Right atrium auricular region (tissue), 2 donors: ENCODE measurements around the gene XPA. TPM values are rescaled to one million over a fixed set of nuclear protein-coding genes. Genes with fewer than 3 reads are reported as not detected.
A peak's percentile ranks its signal among the peaks of the same experiment; 100 is the strongest.

Experiments
- DNase-seq: peaks from one replicate; pipeline ENCODE4 v3.0.0-alpha.2; 2019; ENCODE audit warnings: low spot score
- H3K27ac ChIP-seq, 2 donors: fragments of 200-600 bp; sonication (generic); 1 replicate in 1 of 2; 2 replicates in 1 of 2; pipeline ENCODE4 v1.5.1; 2016 to 2019
- H3K27me3 ChIP-seq, 2 donors: fragments of 200-600 bp; sonication (generic); one replicate each; pipeline versions ENCODE4 v1.5.1 to v1.6.0; 2017 to 2019
- H3K36me3 ChIP-seq: fragments of 200-600 bp; sonication (generic); one replicate; pipeline ENCODE4 v1.5.1; 2016
- H3K4me1 ChIP-seq, 2 donors: fragments of 200-600 bp; sonication (generic); one replicate each; pipeline versions ENCODE4 v1.5.1 to v1.6.0; 2017 to 2019
- H3K4me3 ChIP-seq, 2 donors: fragments of 200-600 bp; sonication (generic); 1 replicate in 1 of 2; 2 replicates in 1 of 2; pipeline ENCODE4 v1.5.1; 2017 to 2019; ENCODE audit warnings: mild to moderate bottlenecking in 1 of 2, moderate library complexity in 1 of 2
- H3K9me3 ChIP-seq, 2 donors: fragments of 200-600 bp; sonication (generic); one replicate each; pipeline ENCODE4 v1.5.1; 2019
- total RNA-seq, 2 donors: library from RNA; depleted of rRNA; stranded (reverse); fragments of >200 nt; gene quantifications; one replicate each; pipeline ENCODE4 v1.1.0, GENCODE V29; 2016
- TF ChIP-seq, protein P1 (sequence below), 2 donors: fragments of 200-600 bp; sonication (generic); IDR thresholded peaks; one replicate each; pipeline ENCODE4 v1.5.1; 2019; ENCODE audit warnings: antibody characterized with exemption in 2 of 2

The XPA gene
- total RNA-seq, 2 donors from 2014 or later, result 6.9 to 7.9 TPM

DNA sequence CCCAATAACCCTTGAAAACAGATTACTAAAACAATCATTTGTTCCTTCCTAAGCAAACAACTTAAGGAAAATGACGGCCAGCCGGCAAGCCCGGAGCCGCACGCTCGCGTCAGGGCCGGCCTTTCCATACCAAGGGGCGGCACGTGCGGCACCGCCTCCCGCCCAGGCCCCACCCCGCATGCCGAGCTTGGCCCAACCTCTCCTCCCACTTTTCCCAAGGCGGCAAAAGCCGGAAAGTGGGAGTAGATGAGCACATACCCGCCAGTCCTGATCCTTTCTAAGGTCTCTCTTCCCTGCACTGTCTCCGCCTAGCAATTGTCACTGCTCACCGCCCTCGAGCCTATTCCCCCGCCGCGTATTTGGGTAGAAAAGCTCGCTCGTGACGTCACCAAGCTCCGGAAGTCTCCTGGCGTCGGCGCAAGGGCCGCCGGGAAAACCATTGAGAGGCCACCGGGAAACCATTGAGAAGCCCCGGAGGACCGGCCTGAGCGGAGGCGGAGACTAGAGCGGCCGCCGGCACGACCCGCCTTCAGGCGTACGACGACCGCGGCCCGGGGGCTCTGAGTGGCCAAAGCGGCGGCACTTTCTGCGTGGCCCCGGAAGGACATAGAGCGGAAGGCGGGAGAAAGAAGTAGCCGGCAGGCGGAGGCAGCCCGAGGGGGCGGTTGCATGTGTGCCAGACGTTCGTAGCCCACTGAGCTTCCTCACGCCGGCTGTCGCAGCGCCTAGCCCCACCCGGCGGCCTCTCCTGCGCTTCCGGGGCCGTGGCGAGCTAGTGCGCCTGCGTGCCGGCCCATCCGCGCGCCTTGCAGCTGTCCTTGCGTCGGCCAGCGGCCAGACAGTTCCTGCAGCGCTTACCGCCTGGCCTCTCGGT, 63.9 kb downstream of the XPA start, which contains the start of the genes NCBP1 and TSTD2:
Gene NCBP1, plus strand, starts transcription at position 837 of the 874 bp plus-strand sequence. CDS start 61 bp downstream, outside the sequence.
Gene TSTD2, minus strand, starts transcription at position 384 of the 874 bp plus-strand sequence. CDS start 5,806 bp downstream, outside the sequence.
- no peaks in the 10 kb centered on the region for H3K27me3 ChIP-seq
- DNase-seq, result peak; percentile 98
- TF ChIP-seq, protein P1, sequence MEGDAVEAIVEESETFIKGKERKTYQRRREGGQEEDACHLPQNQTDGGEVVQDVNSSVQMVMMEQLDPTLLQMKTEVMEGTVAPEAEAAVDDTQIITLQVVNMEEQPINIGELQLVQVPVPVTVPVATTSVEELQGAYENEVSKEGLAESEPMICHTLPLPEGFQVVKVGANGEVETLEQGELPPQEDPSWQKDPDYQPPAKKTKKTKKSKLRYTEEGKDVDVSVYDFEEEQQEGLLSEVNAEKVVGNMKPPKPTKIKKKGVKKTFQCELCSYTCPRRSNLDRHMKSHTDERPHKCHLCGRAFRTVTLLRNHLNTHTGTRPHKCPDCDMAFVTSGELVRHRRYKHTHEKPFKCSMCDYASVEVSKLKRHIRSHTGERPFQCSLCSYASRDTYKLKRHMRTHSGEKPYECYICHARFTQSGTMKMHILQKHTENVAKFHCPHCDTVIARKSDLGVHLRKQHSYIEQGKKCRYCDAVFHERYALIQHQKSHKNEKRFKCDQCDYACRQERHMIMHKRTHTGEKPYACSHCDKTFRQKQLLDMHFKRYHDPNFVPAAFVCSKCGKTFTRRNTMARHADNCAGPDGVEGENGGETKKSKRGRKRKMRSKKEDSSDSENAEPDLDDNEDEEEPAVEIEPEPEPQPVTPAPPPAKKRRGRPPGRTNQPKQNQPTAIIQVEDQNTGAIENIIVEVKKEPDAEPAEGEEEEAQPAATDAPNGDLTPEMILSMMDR (IDR thresholded peaks at IDR 0.05), result no peak
- H3K36me3 ChIP-seq, result no peaks in the 10 kb centered on the region
- no peaks in the 10 kb centered on the region for H3K9me3 ChIP-seq
- H3K4me3 ChIP-seq, result peak within 1 kb of the TSS; percentile 93 to 96
- peak within 1 kb of the TSS; percentile 98 to 99 for H3K27ac ChIP-seq
- H3K4me1 ChIP-seq, result peaks cover 0 to 59% of the 10 kb centered on the region in 2 donors

DNA sequence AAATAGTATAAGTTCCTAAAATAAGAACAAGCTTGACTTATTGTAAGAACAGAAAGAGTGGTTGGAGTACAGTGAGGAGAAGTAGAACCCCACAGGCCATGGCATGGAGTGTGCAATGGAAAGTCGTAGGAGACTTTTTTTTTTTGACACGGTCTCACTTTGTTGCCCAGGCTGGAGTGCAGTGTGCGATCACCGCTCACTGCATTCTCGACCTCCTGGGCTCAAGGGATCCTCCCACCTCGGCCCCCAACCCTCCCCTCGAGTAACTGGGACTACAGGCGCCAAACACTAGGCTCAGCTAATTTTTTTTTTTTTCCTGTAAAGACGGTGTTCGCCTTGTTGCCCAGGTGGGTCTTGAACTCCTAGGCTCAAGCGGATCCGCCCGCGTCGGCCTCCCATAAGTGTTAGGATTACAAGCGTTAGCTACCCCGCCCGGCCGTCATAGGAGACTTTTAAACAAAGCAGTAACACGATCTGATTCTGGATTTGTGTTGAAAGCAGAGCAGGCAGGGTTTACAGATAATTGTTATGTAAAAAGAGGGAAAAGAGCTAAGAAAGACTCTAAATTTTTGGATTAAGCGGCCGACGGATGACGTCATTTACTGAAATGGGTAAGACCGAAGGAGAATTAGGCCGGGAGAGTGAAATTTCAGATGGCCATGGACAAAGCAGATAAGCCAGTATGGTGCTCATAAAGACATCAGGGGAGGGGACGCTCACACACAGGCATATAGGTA, 64.7 kb downstream of the XPA start:
- Histone ChIP-seq H3K9me3 (no peaks in the 10 kb centered on the region), H3K4me1 (peaks cover 0 to 61% of the 10 kb centered on the region in 2 donors), H3K27ac (peak overlapping the region; percentile 98 to 99), H3K27me3 (no peaks in the 10 kb centered on the region), H3K36me3 (peaks cover under 1% of the 10 kb centered on the region), H3K4me3 (peak overlapping the region; percentile 93 to 96)
- TF ChIP-seq, protein P1 (IDR thresholded peaks at IDR 0.05), result no peak
- DNase-seq, result peak; percentile 75

DNA sequence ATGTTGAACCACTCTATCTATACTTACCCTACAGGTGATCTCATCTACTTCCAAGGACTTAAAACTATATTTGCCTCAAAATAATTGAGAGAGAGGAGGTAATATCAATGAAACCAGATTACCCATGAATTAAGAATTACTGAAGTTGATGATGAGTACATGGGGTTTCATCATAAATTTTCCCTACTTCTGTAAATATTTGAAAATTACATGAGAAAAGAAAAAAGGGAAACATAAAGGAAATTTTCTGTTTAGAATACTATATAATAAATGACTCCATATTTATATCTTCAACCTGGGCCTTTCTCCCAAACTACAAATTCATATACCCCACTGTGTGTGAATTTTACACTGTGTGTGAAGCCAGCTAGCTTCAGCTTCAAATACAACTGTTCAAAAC, 66.5 kb downstream of the XPA start:
- H3K27ac ChIP-seq, result no peak overlapping the region

GRCh38 chr9:97629156-97629555, 68.0 kb downstream of the XPA start:
- DNase-seq, result no peak
- TF ChIP-seq, protein P1 (IDR thresholded peaks at IDR 0.05), result peak in 1 of 2 donors; percentile 6
- H3K4me3 ChIP-seq, result no peak overlapping the region
- peak overlapping the region; percentile 29 to 59 for H3K27ac ChIP-seq
- peaks cover 4% of the 10 kb centered on the region for H3K36me3 ChIP-seq
- H3K4me1 ChIP-seq, result peaks cover 0 to 31% of the 10 kb centered on the region in 2 donors
- H3K27me3 ChIP-seq, result no peaks in the 10 kb centered on the region
- H3K9me3 ChIP-seq, result no peaks in the 10 kb centered on the region

More for the DNA sequence above, 66.5 kb downstream of the XPA start:
- TF ChIP-seq, protein P1 (IDR thresholded peaks at IDR 0.05), result no peak
- Histone ChIP-seq H3K36me3 (peaks cover 4% of the 10 kb centered on the region), H3K4me3 (no peak overlapping the region), H3K4me1 (peaks cover 0 to 46% of the 10 kb centered on the region in 2 donors), H3K9me3 (no peaks in the 10 kb centered on the region), H3K27me3 (no peaks in the 10 kb centered on the region)
- DNase-seq, result no peak

- peaks cover 4% of the 10 kb centered on the region for H3K36me3 ChIP-seq
- peaks cover 0 to 30% of the 10 kb centered on the region in 2 donors for H3K4me1 ChIP-seq
- H3K27me3 ChIP-seq, result no peaks in the 10 kb centered on the region
- H3K4me3 ChIP-seq, result no peak overlapping the region
- DNase-seq, result no peak
- H3K9me3 ChIP-seq, result no peaks in the 10 kb centered on the region
- H3K27ac ChIP-seq, result peak overlapping the region; percentile 29 to 59
- TF ChIP-seq, protein P1 (IDR thresholded peaks at IDR 0.05), result no peak
These were observed 68.5 kb downstream of the XPA start for GRCh38 chr9:97628668-97629067.
